Measurements from ENCODE around the gene MBTD1.

- TF ChIP-seq POLR2A (IDR thresholded peaks at IDR 0.05) (no peak), CTCF (IDR thresholded peaks at IDR 0.05) (no peak)
Observed at GRCh38 chr17:51133365-51133764, 126.5 kb downstream of the MBTD1 start.
